Hepatocyte (in vitro differentiated cells): Measurements from ENCODE around the gene MYEOV. TPM values are rescaled to one million over a fixed set of nuclear protein-coding genes. Genes with fewer than 3 reads are reported as not detected.
A peak's percentile ranks its signal among the peaks of the same experiment; 100 is the strongest.

Source experiments
- DNase-seq: peaks from one replicate; pipeline ENCODE4 v3.0.0-alpha.2; 2016; ENCODE audit warnings: low spot score
- H2AFZ ChIP-seq: fragments of 200-600 bp; sonication (generic); 2 replicates; pipeline ENCODE4 v1.6.0; 2016; ENCODE audit warnings: antibody characterized with exemption, mild to moderate bottlenecking
- H3K27ac ChIP-seq: fragments of 200-600 bp; sonication (generic); 2 replicates; pipeline ENCODE4 v1.5.1; 2016; ENCODE audit warnings: mild to moderate bottlenecking
- H3K27me3 ChIP-seq: fragments of 200-600 bp; sonication (generic); 2 replicates; pipeline ENCODE4 v1.6.1; 2016
- H3K36me3 ChIP-seq: fragments of 200-600 bp; sonication (generic); replicated peaks from 2 replicates; pipeline ENCODE4 v1.5.1; 2016; ENCODE audit warnings: low read depth; ENCODE audit not compliant: insufficient read depth
- H3K4me1 ChIP-seq: fragments of 200-600 bp; sonication (generic); 2 replicates; pipeline ENCODE4 v1.5.1; 2016; ENCODE audit warnings: mild to moderate bottlenecking, moderate library complexity; ENCODE audit not compliant: insufficient read depth
- H3K4me2 ChIP-seq: fragments of 200-600 bp; sonication (generic); 2 replicates; pipeline ENCODE4 v1.6.0; 2016
- H3K4me3 ChIP-seq: fragments of 200-600 bp; sonication (generic); 2 replicates; pipeline ENCODE4 v1.5.1; 2016; ENCODE audit warnings: mild to moderate bottlenecking
- H3K79me2 ChIP-seq: fragments of 200-600 bp; sonication (generic); 2 replicates; pipeline ENCODE4 v1.6.0; 2017; ENCODE audit warnings: mild to moderate bottlenecking
- H3K9me2 ChIP-seq: fragments of 200-600 bp; sonication (generic); replicated peaks from 2 replicates; pipeline ENCODE4 v1.6.0; 2017; ENCODE audit warnings: mild to moderate bottlenecking; ENCODE audit not compliant: insufficient read depth
- H3K9me3 ChIP-seq: fragments of 200-600 bp; sonication (generic); 2 replicates; pipeline ENCODE4 v1.5.1; 2016; ENCODE audit warnings: low read depth, mild to moderate bottlenecking
- H4K20me1 ChIP-seq: fragments of 200-600 bp; sonication (generic); 2 replicates; pipeline ENCODE4 v1.6.0; 2016; ENCODE audit warnings: mild to moderate bottlenecking; ENCODE audit not compliant: insufficient read depth, poor library complexity, severe bottlenecking
- EZH2 ChIP-seq: fragments of 200-600 bp; sonication (generic); IDR thresholded peaks from 2 replicates; pipeline ENCODE4 v1.6.1; 2016; ENCODE audit warnings: antibody characterized with exemption, mild to moderate bottlenecking, borderline replicate concordance
- EZH2phosphoT487 ChIP-seq: fragments of 200-600 bp; sonication (generic); IDR thresholded peaks from one replicate; pipeline ENCODE4 v1.6.1; 2018; ENCODE audit warnings: antibody characterized with exemption, mild to moderate bottlenecking, low read depth, moderate library complexity; ENCODE audit not compliant: unreplicated experiment, severe bottlenecking
- WGBS: methylation state at CpG from one replicate; pipeline ENCODE4 v1.1.6; 2016; ENCODE audit warnings: low lambda C conversion rate; ENCODE audit errors: missing lambda C conversion rate; 5-methylcytosine and 5-hydroxymethylcytosine counted together
- polyA plus RNA-seq: library from polyadenylated mRNA; unstranded; fragments of >200 nt; fragmentation: Nextera tagmentation; extraction: Ambion mirVana; gene quantifications from 2 replicates; pipeline ENCODE4 v1.2.1, GENCODE V29; 2016
- total RNA-seq: library from RNA; depleted of rRNA; stranded (reverse); fragments of >200 nt; gene quantifications from 2 replicates; pipeline ENCODE4 v1.2.3, GENCODE V29; 2014
- TF ChIP-seq, protein P1 (sequence below): fragments of 200-600 bp; sonication (generic); IDR thresholded peaks from 2 replicates; pipeline ENCODE4 v1.5.1; 2016; ENCODE audit warnings: antibody characterized with exemption, mild to moderate bottlenecking; ENCODE audit not compliant: poor library complexity

MYEOV gene
- total and polyA plus RNA-seq, 2 experiments from 2014 or later: not detected

DNA sequence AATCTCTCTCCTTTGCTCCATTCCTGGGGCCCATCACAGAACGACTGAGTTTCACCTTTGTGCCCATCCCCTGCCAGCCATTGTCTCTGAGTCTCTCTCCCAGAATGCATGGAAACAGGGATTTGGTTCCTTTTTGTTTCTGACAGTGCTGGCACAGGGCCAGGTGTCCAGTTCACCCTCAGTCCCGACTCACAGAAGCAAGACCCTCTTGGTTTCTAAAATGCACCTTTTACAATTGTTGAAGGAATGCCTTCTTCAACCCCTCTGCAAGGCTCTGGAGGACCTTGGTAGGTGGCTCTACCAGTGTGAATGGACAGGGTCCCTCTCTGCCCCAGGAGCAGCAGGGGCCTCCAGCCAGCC is 5.1 kb upstream of the MYEOV start:
- H3K27ac ChIP-seq: peak overlapping the region; percentile 86
- no peaks in the 10 kb centered on the region for H3K9me2 ChIP-seq
- no peaks in the 10 kb centered on the region for H3K36me3 ChIP-seq
- no peak for DNase-seq
- H3K9me3 ChIP-seq: no peaks in the 10 kb centered on the region
- H3K4me1 ChIP-seq: peaks cover 20% of the 10 kb centered on the region
- no peaks in the 10 kb centered on the region for H3K79me2 ChIP-seq
- H3K27me3 ChIP-seq: no peaks in the 10 kb centered on the region
- 54% methylated on average over 2 of the region's 2 CpGs for WGBS
- H3K4me3 ChIP-seq: no peak overlapping the region
- no peak overlapping the region for H2AFZ ChIP-seq
- H4K20me1 ChIP-seq: no peaks in the 10 kb centered on the region
- H3K4me2 ChIP-seq: peak overlapping the region; percentile 21
- TF ChIP-seq EZH2 (no peak), EZH2phosphoT487 (no peak)
- TF ChIP-seq, protein P1, sequence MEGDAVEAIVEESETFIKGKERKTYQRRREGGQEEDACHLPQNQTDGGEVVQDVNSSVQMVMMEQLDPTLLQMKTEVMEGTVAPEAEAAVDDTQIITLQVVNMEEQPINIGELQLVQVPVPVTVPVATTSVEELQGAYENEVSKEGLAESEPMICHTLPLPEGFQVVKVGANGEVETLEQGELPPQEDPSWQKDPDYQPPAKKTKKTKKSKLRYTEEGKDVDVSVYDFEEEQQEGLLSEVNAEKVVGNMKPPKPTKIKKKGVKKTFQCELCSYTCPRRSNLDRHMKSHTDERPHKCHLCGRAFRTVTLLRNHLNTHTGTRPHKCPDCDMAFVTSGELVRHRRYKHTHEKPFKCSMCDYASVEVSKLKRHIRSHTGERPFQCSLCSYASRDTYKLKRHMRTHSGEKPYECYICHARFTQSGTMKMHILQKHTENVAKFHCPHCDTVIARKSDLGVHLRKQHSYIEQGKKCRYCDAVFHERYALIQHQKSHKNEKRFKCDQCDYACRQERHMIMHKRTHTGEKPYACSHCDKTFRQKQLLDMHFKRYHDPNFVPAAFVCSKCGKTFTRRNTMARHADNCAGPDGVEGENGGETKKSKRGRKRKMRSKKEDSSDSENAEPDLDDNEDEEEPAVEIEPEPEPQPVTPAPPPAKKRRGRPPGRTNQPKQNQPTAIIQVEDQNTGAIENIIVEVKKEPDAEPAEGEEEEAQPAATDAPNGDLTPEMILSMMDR: no peak

DNA sequence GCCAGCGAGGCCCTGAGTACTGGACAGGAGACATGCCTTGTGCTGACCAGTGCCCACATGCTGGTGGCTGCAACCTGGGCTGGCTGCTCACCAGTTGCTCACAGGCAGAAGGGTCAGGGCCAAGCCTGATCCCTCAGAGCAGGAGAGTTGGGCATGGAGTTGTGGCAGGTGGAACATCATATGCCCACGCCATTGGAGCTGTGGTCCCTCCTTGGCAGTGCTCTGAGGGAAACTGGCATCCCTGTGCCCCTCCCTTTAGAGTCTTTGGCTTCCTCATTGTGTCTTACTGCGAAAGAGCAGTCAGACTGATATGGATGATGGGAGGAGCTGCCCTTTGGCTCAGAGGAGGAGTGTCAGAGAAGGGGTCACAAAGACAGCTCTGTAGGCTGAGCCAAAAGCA is 3.1 kb upstream of the MYEOV start:
- Histone ChIP-seq H3K4me1 (peaks cover 20% of the 10 kb centered on the region), H3K4me2 (no peak overlapping the region), H3K36me3 (no peaks in the 10 kb centered on the region), H3K4me3 (no peak overlapping the region), H3K27ac (no peak overlapping the region), H3K9me3 (no peaks in the 10 kb centered on the region), H3K9me2 (no peaks in the 10 kb centered on the region), H2AFZ (no peak overlapping the region), H4K20me1 (no peaks in the 10 kb centered on the region), H3K79me2 (no peaks in the 10 kb centered on the region), H3K27me3 (no peaks in the 10 kb centered on the region)
- WGBS: 88% methylated on average over 3 of the region's 3 CpGs
- no peak for TF ChIP-seq EZH2phosphoT487
- DNase-seq: no peak

DNA sequence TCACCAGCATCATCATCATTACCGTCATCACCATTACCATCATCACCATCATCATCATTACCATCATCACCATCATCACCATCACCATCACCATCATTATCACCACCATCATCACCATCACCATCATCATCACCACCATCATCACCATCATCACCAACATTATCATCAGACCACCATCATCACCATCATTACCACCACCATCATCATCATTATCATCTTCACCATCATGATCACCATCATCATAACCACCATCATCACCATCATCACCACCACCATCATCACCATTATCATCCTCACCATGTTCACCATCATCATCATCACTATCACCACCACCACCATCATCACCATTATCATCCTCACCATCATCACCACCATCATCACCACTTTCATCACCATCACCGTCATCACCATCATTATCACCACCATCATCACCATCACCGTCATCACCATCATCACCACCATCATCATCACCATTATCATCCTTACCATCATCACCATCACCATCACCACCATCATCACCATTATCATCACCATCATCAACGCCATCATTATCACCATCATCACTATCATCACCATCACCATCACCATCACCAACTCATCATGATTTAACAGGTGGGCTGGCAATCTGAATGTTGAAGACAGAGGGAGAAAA is 2.4 kb upstream of the MYEOV start:
- no peaks in the 10 kb centered on the region for H3K9me2 ChIP-seq
- no peak for TF ChIP-seq EZH2
- TF ChIP-seq EZH2phosphoT487: no peak
- TF ChIP-seq, protein P1: no peak
- no peak overlapping the region for H3K4me2 ChIP-seq
- H2AFZ ChIP-seq: no peak overlapping the region
- H3K4me3 ChIP-seq: no peak overlapping the region
- H3K27ac ChIP-seq: no peak overlapping the region
- H3K9me3 ChIP-seq: no peaks in the 10 kb centered on the region
- no peaks in the 10 kb centered on the region for H3K79me2 ChIP-seq
- WGBS: 96% methylated on average over 4 of the region's 4 CpGs
- H4K20me1 ChIP-seq: no peaks in the 10 kb centered on the region
- no peak for DNase-seq
- H3K4me1 ChIP-seq: peaks cover 20% of the 10 kb centered on the region
- H3K27me3 ChIP-seq: no peaks in the 10 kb centered on the region
- no peaks in the 10 kb centered on the region for H3K36me3 ChIP-seq

DNA sequence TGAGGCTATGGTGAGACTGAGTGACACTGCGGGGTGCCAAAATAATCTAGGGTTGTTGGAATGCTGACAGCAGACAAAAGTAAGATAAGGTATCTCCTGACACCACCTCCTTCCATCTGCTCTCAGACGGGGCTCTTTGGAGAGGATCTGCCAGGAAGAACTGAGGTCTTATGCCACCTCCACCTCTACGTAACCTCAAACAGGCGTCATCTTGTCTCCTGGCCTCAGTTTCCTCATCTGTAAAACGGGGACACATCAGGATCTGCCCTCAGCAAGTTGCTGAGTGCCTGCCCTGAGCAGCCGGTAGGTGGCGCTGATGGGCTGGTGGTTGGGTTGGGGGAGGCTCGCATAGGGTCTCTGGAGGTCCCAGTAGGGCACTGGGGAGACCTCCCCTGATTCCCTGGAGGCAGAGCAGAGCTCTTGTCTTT is 1.7 kb upstream of the MYEOV start:
- Histone ChIP-seq H3K79me2 (no peaks in the 10 kb centered on the region), H3K27me3 (no peaks in the 10 kb centered on the region), H2AFZ (no peak overlapping the region), H3K36me3 (no peaks in the 10 kb centered on the region), H3K27ac (no peak overlapping the region), H3K4me3 (no peak overlapping the region), H3K9me3 (no peaks in the 10 kb centered on the region), H4K20me1 (no peaks in the 10 kb centered on the region), H3K4me2 (no peak overlapping the region), H3K9me2 (no peaks in the 10 kb centered on the region), H3K4me1 (peaks cover 23% of the 10 kb centered on the region)
- 33% methylated on average over 8 of the region's 8 CpGs for WGBS
- no peak for TF ChIP-seq EZH2
- TF ChIP-seq, protein P1: peak; percentile 64
- DNase-seq: no peak
